K562 (cell line): ENCODE measurements around the gene STK16. TPM values are rescaled to one million over a fixed set of nuclear protein-coding genes. Genes with fewer than 3 reads are reported as not detected.

Experiments
- ATAC-seq: fragments of 200-7000 bp; cut with Tn5 transposase; 3 replicates; pipeline ENCODE4 v1.9.1; 2020; ENCODE audit warnings: moderate library complexity
- BruUV-seq: library from RNA; stranded (reverse); fragments of 400-500 nt; replicated peaks from 2 replicates; lab custom pipeline; 2021; lab: Mats Ljungman, UMichigan
- CTCF ChIA-PET: fragments of 300-600 bp; formaldehyde crosslinking; extraction: SDS; loops from one replicate; lab custom pipeline; 2021; ENCODE audit warnings: low intra/inter-chr PET ratio; lab: Yijun Ruan, JAX
- POLR2A ChIA-PET: fragments of 300-600, 350-650 bp; sonication (Branson Sonifier 250); formaldehyde crosslinking; extraction: SDS; loops from one replicate; lab custom pipeline; 2021; ENCODE audit warnings: antibody characterized with exemption, inconsistent platforms; lab: Yijun Ruan, JAX
- DNase-seq, 4 experiments: peaks; one replicate each; pipeline versions ENCODE4 v3.0.0 to v3.0.0-alpha.2; 2011 to 2018; ENCODE audit warnings: low spot score in 3 of 4, mixed read lengths in 3 of 4; ENCODE audit errors: extremely low read depth in 1 of 4
- FAIRE-seq: peaks from 2 replicates; lab custom pipeline; 2011; peaks lifted over from hg19 to GRCh38; lab: Jason Lieb, UNC
- H2AFZ ChIP-seq: 2 replicates; pipeline ENCODE4 v1.6.0; 2011; ENCODE audit warnings: low read depth, low read length, control low read depth, inconsistent platforms
- H3K27ac ChIP-seq: fragments of 200-600 bp; 3 replicates; pipeline ENCODE4 v1.8.0; 2011; ENCODE audit warnings: low read depth, mild to moderate bottlenecking, control low read depth, inconsistent platforms, low read length, moderate library complexity, mixed read lengths; ENCODE audit errors: extremely low read depth
- H3K27me3 ChIP-seq, 2 experiments: fragments of 300-600 bp in 1 of 2; 2 replicates in 1 of 2; 3 replicates in 1 of 2; pipeline versions ENCODE4 v1.6.0 to v1.8.0; 2011; ENCODE audit warnings: inconsistent platforms in 2 of 2, low read length in 2 of 2, mild to moderate bottlenecking in 1 of 2, mixed read lengths in 1 of 2, moderate library complexity in 1 of 2; ENCODE audit not compliant: control insufficient read depth in 2 of 2, insufficient read depth in 2 of 2
- H3K36me3 ChIP-seq: fragments of 300-600 bp; 3 replicates; pipeline ENCODE4 v1.8.0; 2011; ENCODE audit warnings: mild to moderate bottlenecking, low read length, inconsistent platforms; ENCODE audit not compliant: control insufficient read depth, insufficient read depth
- H3K4me1 ChIP-seq, 2 experiments: fragments of 200-600 bp in 1 of 2; replicated peaks in 1 of 2; 2 replicates in 1 of 2; 3 replicates in 1 of 2; pipeline versions ENCODE4 v1.5.1 to v1.8.0; 2011; ENCODE audit warnings: inconsistent platforms in 2 of 2, low read length in 2 of 2, mild to moderate bottlenecking in 1 of 2, mixed read lengths in 1 of 2, moderate library complexity in 1 of 2; ENCODE audit not compliant: control insufficient read depth in 2 of 2, insufficient read depth in 2 of 2
- H3K4me2 ChIP-seq: 2 replicates; pipeline ENCODE4 v1.6.1; 2011; ENCODE audit warnings: low read length, control low read depth, inconsistent platforms, mixed read lengths; ENCODE audit not compliant: insufficient read depth
- H3K4me3 ChIP-seq: fragments of 200-600 bp; sonication (generic), shearing (Covaris generic); 2 replicates; pipeline ENCODE4 v1.5.1; 2016; ENCODE audit warnings: control low read depth, inconsistent platforms
- H3K79me2 ChIP-seq: fragments of 200-600 bp; 3 replicates; pipeline ENCODE4 v1.8.0; 2011; ENCODE audit warnings: low read length, inconsistent platforms; ENCODE audit not compliant: control insufficient read depth, insufficient read depth
- H3K9ac ChIP-seq, 2 experiments: 2 replicates each; pipeline versions ENCODE4 v1.6.0 to v1.6.1; 2011; ENCODE audit warnings: low read depth in 2 of 2, low read length in 2 of 2, control low read depth in 1 of 2, inconsistent platforms in 1 of 2, mild to moderate bottlenecking in 1 of 2, mixed read lengths in 1 of 2; ENCODE audit not compliant: insufficient read depth in 1 of 2
- H3K9me1 ChIP-seq: one replicate; pipeline ENCODE4 v1.6.0; 2011; ENCODE audit warnings: inconsistent platforms, mild to moderate bottlenecking, low read length, moderate library complexity; ENCODE audit not compliant: control insufficient read depth, insufficient read depth
- H3K9me3 ChIP-seq: replicated peaks from 2 replicates; pipeline ENCODE4 v1.5.1; 2011; ENCODE audit warnings: low read depth, low read length, inconsistent platforms; ENCODE audit not compliant: control insufficient read depth, insufficient read depth
- H4K20me1 ChIP-seq: replicated peaks from 2 replicates; pipeline ENCODE4 v1.6.1; 2011; ENCODE audit warnings: low read length, inconsistent platforms, mixed read lengths; ENCODE audit not compliant: control insufficient read depth, insufficient read depth
- E2F3 ChIP-seq: fragments of 250-450 bp; sonication (Bioruptor Pico); IDR thresholded peaks from 2 replicates; pipeline ENCODE4 v1.4.0; 2020; ENCODE audit warnings: mild to moderate bottlenecking
- ETV1 ChIP-seq: fragments of 450-650 bp; conservative IDR thresholded peaks from 2 replicates; pipeline ENCODE4 v1.6.1; 2016; ENCODE audit warnings: missing genetic modification characterization, control low read depth, low read depth, missing compliant biosample characterization
- FIP1L1 ChIP-seq: fragments of 200-400 bp; formaldehyde crosslinking; IDR thresholded peaks from 2 replicates; pipeline ENCODE4 v1.6.1; 2018; ENCODE audit warnings: mild to moderate bottlenecking, low read depth, low read length; ENCODE audit not compliant: poor library complexity, severe bottlenecking
- FUS ChIP-seq: fragments of 200-400 bp; formaldehyde crosslinking; optimal IDR thresholded peaks from 2 replicates; pipeline ENCODE3; 2017; ENCODE audit warnings: low read depth, low read length
- HDGF ChIP-seq: fragments of 450-650 bp; IDR thresholded peaks from 2 replicates; pipeline ENCODE4 v1.6.1; 2016
- HNRNPL ChIP-seq: fragments of 200-400 bp; formaldehyde crosslinking; IDR thresholded peaks from 2 replicates; pipeline ENCODE4 v1.6.1; 2017; ENCODE audit warnings: low read depth, mild to moderate bottlenecking, low read length
- MAX ChIP-seq: sonication (generic); formaldehyde crosslinking; IDR thresholded peaks from 2 replicates; pipeline ENCODE4 v1.9.0; 2022; ENCODE audit warnings: mild to moderate bottlenecking, missing genetic modification reagents
- NFE2L1 ChIP-seq: fragments of 450-650 bp; IDR thresholded peaks from 2 replicates; pipeline ENCODE4 v1.6.1; 2016; ENCODE audit warnings: missing genetic modification characterization, low read depth, mild to moderate bottlenecking, missing compliant biosample characterization, moderate library complexity, borderline replicate concordance
- NR2C2 ChIP-seq, 2 experiments: fragments of 200-800 bp in 1 of 2; sonication (Bioruptor generic) in 1 of 2; sonication (generic) in 1 of 2; formaldehyde crosslinking in 1 of 2; IDR thresholded peaks; 2 replicates each; pipeline versions ENCODE4 v1.6.1 to v1.8.0; 2016 to 2022; ENCODE audit warnings: mild to moderate bottlenecking in 1 of 2, missing compliant biosample characterization in 1 of 2, missing genetic modification characterization in 1 of 2, missing genetic modification reagents in 1 of 2
- RUNX1 ChIP-seq: sonication (generic); IDR thresholded peaks from 2 replicates; pipeline ENCODE4 v1.6.1; 2016; ENCODE audit warnings: antibody characterized with exemption, low read depth
- SRSF3 ChIP-seq: fragments of 200-400 bp; formaldehyde crosslinking; IDR thresholded peaks from 2 replicates; pipeline ENCODE4 v1.6.1; 2016; ENCODE audit warnings: mild to moderate bottlenecking, low read length, moderate library complexity; ENCODE audit not compliant: insufficient read depth
- ZC3H11A ChIP-seq: IDR thresholded peaks from 2 replicates; pipeline ENCODE4 v1.6.1; 2012; ENCODE audit warnings: low read depth, low read length, improper control_type of control experiment
- ZFX ChIP-seq: sonication (generic); formaldehyde crosslinking; IDR thresholded peaks from 2 replicates; pipeline ENCODE4 v1.8.0; 2022; ENCODE audit warnings: mild to moderate bottlenecking, missing genetic modification reagents, moderate library complexity
- ZNF57 ChIP-seq: fragments of 450-650 bp; formaldehyde crosslinking; IDR thresholded peaks from 2 replicates; pipeline ENCODE4 v1.4.0; 2020; ENCODE audit warnings: mild to moderate bottlenecking, moderate library complexity
- ZNF699 ChIP-seq: fragments of 250-450 bp; sonication (Bioruptor Pico); IDR thresholded peaks from 2 replicates; pipeline ENCODE4 v1.8.0; 2021; ENCODE audit warnings: mild to moderate bottlenecking, moderate library complexity; ENCODE audit not compliant: insufficient replicate concordance
- ZNF707 ChIP-seq: fragments of 250-450 bp; sonication (Bioruptor Pico); conservative IDR thresholded peaks from 2 replicates; pipeline ENCODE4 v1.8.0; 2022; ENCODE audit warnings: inconsistent platforms, mild to moderate bottlenecking, moderate library complexity
- WGBS: fragments of 100-300 bp; shearing (Covaris generic); methylation state at CpG from one replicate; pipeline ENCODE4 v1.1.6; 2016; ENCODE audit warnings: low coverage, mixed read lengths; ENCODE audit not compliant: insufficient coverage; ENCODE audit errors: missing lambda C conversion rate; 5-methylcytosine and 5-hydroxymethylcytosine counted together
- in situ Hi-C: fragments of 300-500 bp; cut with MboI; formaldehyde crosslinking; loops from 4 replicates; pipeline ENCODE4 v1.15.0; 2018; ENCODE audit warnings: inconsistent platforms, mixed read lengths
- intact Hi-C: fragments of 100-400 bp; cut with micrococcal nuclease; formaldehyde crosslinking; loops from 2 replicates; pipeline ENCODE4 v1.14.2; 2022
- polyA plus RNA-seq, 8 experiments: library from polyadenylated mRNA; depleted of rRNA in 4 of 8; stranded (reverse) in 5 of 8; unstranded in 3 of 8; fragments of >200 nt; fragmentation: Nextera tagmentation in 2 of 8; fragmentation: Illumina TruSeq in 1 of 8; extraction: Ambion mirVana in 2 of 8; extraction: Trizol in 1 of 8; gene quantifications; 2 replicates each; pipeline versions ENCODE4 v1.2.1 to v1.2.3, GENCODE V29; 2011 to 2014; ENCODE audit warnings: inconsistent platforms in 1 of 8, missing spikeins in 1 of 8
- total RNA-seq, 7 experiments: library from RNA; depleted of rRNA in 6 of 7; stranded (reverse); fragments of >200 nt in 6 of 7; fragmentation: Illumina TruSeq in 2 of 7; extraction: Trizol in 2 of 7; gene quantifications; 2 replicates each; pipeline versions ENCODE4 v1.2.1 to v1.2.3, GENCODE V29; 2011 to 2021; ENCODE audit warnings: low replicate concordance in 1 of 7
- TF ChIP-seq, protein P1 (sequence below): fragments of 450-650 bp; formaldehyde crosslinking; IDR thresholded peaks from 2 replicates; pipeline ENCODE4 v1.4.0; 2022; ENCODE audit warnings: missing genetic modification characterization
- TF ChIP-seq, protein P2 (sequence below): sonication (generic); formaldehyde crosslinking; IDR thresholded peaks from 2 replicates; pipeline ENCODE4 v1.8.1; 2022; ENCODE audit warnings: missing genetic modification reagents

Gene STK16
- total and polyA plus RNA-seq, 9 of the 15 experiments (the other 6 are each of a cell fraction or from before 2014, with no cell fraction given): 5.4 to 36.2 (median 17.8) TPM

DNA sequence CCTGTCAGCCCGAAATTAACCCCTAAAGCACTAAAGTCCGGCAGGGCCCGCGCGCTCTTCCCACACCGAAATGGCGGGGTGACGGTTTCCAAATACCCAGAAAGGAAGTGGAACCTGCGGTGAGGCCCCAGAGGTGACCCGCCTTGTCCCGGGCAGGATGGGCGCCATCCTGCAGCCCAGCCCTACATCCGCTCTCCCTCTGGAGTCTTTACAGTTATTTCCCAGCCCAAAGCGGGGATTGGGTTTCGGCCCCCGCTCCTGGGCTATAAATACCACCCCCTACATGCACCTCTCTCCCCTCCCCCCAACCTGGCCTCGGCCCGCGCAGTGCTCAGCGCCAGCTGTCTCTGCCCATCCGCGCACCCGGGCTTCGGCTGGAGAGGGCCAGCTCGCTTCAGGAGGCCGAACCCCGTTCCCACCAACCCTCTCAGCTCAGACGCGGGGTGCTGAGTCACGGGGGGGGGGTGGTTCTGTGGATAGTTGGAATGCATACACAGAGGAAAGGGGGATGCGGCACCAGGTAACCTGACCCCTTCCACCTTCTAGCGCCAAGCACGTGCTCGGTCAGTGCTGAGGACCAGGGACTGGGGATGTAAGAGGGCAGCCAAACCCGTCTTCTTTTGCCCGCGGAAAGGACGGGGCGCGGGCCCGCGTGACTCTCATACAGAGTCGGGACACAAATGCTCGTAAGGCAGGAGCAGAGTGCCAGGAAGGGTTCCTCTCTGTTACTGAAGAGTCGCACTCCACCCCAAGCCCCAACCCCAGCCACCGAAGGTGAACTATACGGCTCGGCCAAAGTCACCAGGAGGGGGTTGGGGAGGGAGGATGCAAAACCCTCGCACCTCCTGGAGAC, 7.8 kb downstream of the STK16 start, which contains the start of gene TUBA4B:
TSS of gene TUBA4B (plus strand) at position 344 of the 853 bp plus-strand sequence. CDS start at position 509, 165 bp downstream.
- in situ Hi-C loops (no loop called here), intact Hi-C loops (loop anchor here (2.0 kb wide), 1 partner anchor 26 kb away; the partner anchor contains the start of gene DNAJB2)
- Histone ChIP-seq H4K20me1 (0 out of 2 replicates have a peak, but pooled peaks cover 3% of the 10 kb centered on the region), H2AFZ (peak within 1 kb of the TSS; percentile 88), H3K9ac (peak within 1 kb of the TSS; percentile 71 to 92), H3K4me1 (peaks cover 18 to 47% of the 10 kb centered on the region in 2 experiments; a peak in 4 of 5 replicates), H3K4me3 (peak within 1 kb of the TSS; percentile 58), H3K4me2 (peak within 1 kb of the TSS; percentile 82), H3K9me1 (no peaks in the 10 kb centered on the region), H3K9me3 (no peaks in the 10 kb centered on the region), H3K27me3 (0 out of 5 replicates have a peak, but pooled peaks cover 0 to 4% of the 10 kb centered on the region in 2 experiments), H3K36me3 (peaks cover 40% of the 10 kb centered on the region; the same call in 2 of the 3 replicates), H3K79me2 (peaks cover 24% of the 10 kb centered on the region), H3K27ac (peak within 1 kb of the TSS; percentile 75)
- peak; percentile 50 for ATAC-seq
- ChIA-PET CTCF (no interaction called here), POLR2A (interaction anchor here (0.6 to 2.0 kb wide), 8 partner anchors 8 to 346 kb away, joined by 3 to 8 read pairs (median 4); partner anchors contain the start of genes DNAJB2, GLB1L and STK16)
- DNase-seq: peak; percentile 46 to 65 (median 54)
- TSS peak; percentile 56 for BruUV-seq
- FAIRE-seq: no peak
- 3% methylated on average over 28 of the region's 49 CpGs for whole genome bisulfite sequencing
- peak; percentile 24; the same call in 1 of the 2 replicates for TF ChIP-seq ZFX (CRISPR knock-in tag)
- TF ChIP-seq E2F3 (CRISPR knock-in tag): no peak
- TF ChIP-seq FUS: no peak
- no peak for TF ChIP-seq RUNX1
- TF ChIP-seq ZNF699 (CRISPR knock-in tag): no peak
- TF ChIP-seq HNRNPL: no peak
- TF ChIP-seq MAX: peak; percentile 71
- TF ChIP-seq ETV1 (tag): 0 out of 2 replicates have a peak, but pooled peaks have one; percentile 4
- TF ChIP-seq FIP1L1: no peak
- TF ChIP-seq NR2C2 (CRISPR knock-in tag; IDR thresholded peaks at IDR 0.05): no peak
- TF ChIP-seq NR2C2 (tag; IDR thresholded peaks at IDR 0.05): no peak
- no peak for TF ChIP-seq ZNF707 (CRISPR knock-in tag)
- no peak for TF ChIP-seq HDGF
- TF ChIP-seq, protein P1, sequence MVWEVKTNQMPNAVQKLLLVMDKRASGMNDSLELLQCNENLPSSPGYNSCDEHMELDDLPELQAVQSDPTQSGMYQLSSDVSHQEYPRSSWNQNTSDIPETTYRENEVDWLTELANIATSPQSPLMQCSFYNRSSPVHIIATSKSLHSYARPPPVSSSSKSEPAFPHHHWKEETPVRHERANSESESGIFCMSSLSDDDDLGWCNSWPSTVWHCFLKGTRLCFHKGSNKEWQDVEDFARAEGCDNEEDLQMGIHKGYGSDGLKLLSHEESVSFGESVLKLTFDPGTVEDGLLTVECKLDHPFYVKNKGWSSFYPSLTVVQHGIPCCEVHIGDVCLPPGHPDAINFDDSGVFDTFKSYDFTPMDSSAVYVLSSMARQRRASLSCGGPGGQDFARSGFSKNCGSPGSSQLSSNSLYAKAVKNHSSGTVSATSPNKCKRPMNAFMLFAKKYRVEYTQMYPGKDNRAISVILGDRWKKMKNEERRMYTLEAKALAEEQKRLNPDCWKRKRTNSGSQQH: no peak
- no peak for TF ChIP-seq ZNF57 (CRISPR knock-in tag)
- TF ChIP-seq, protein P2, sequence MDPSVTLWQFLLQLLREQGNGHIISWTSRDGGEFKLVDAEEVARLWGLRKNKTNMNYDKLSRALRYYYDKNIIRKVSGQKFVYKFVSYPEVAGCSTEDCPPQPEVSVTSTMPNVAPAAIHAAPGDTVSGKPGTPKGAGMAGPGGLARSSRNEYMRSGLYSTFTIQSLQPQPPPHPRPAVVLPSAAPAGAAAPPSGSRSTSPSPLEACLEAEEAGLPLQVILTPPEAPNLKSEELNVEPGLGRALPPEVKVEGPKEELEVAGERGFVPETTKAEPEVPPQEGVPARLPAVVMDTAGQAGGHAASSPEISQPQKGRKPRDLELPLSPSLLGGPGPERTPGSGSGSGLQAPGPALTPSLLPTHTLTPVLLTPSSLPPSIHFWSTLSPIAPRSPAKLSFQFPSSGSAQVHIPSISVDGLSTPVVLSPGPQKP (CRISPR knock-in tag): no peak
- TF ChIP-seq NFE2L1 (tag): no peak
- TF ChIP-seq ZC3H11A: no peak
- no peak for TF ChIP-seq SRSF3
